Neuron (in vitro differentiated cells): Measurements from ENCODE around the gene HMGB4.

ENCODE experiments used
- H2AFZ ChIP-seq: one replicate; pipeline ENCODE4 v1.6.1; 2013; ENCODE audit warnings: low read depth, mild to moderate bottlenecking, inconsistent platforms, low read length, moderate library complexity
- H3K27me3 ChIP-seq: one replicate; pipeline ENCODE4 v1.6.1; 2013; ENCODE audit warnings: low read length; ENCODE audit not compliant: insufficient read depth
- H3K36me3 ChIP-seq: one replicate; pipeline ENCODE4 v1.6.1; 2013; ENCODE audit warnings: low read length; ENCODE audit not compliant: insufficient read depth
- H3K4me1 ChIP-seq: one replicate; pipeline ENCODE4 v1.6.1; 2013; ENCODE audit warnings: low read length; ENCODE audit not compliant: insufficient read depth
- H3K4me3 ChIP-seq: 2 replicates; pipeline ENCODE4 v1.5.1; 2013; ENCODE audit warnings: mild to moderate bottlenecking, low read length, moderate library complexity
- H3K9me3 ChIP-seq: one replicate; pipeline ENCODE4 v1.6.1; 2013; ENCODE audit warnings: low read length

Gene HMGB4

DNA sequence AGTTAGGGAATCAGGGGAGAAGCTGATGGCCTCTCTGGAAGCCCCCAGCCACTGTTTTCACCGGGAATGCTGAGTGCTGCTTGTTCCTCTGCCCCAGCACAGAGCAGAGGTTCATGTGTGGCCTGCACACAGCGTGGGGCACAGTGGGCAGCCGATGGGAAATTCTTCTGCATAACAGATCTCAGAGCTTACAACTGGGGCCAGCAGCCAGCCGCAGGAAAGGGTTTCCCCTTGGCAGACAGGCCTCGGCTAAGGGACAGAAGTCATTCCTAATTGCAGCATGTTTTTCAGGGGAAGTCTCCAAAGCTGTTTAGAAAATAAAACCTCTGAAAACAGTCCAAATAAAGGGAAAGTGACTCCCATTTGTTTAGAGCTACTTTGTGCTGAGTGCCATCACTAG lies 22.6 kb downstream of the HMGB4 start:
- Histone ChIP-seq H3K36me3 (no peaks in the 10 kb centered on the region), H3K9me3 (no peaks in the 10 kb centered on the region), H3K27me3 (no peaks in the 10 kb centered on the region), H3K4me1 (no peaks in the 10 kb centered on the region), H3K4me3 (no peak overlapping the region), H2AFZ (no peak overlapping the region)

DNA sequence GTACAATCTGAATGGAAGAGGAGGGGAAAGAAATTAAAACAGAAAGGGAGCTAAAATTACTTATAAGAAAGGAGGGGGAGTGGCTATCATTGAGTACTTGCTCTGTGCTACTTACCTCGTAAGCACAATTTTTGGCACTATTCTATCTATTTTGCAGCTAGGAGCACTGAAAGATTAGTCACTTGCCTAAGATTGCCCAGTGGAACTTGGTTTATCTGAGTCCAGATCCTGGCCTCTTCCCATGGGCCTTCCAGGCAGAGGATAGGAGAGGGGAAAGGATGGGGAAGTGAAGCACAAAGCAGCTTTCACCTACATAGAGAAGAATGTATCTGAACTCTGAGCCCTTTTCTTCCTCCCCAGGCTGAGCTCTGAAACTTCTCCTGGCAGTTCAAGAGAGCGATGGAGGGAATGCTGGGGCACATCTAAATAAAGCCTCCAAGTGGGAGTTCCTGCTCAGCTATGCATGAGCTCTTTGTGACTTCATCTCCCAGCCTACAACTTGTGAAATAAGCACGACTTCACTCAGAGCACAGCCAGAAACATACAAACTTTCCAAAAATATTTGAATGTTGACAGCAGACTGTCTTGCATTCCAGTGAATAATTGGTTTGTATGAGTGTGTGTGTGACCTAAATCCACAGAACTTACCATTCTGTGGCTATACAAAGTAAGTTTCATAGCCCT lies 29.4 kb downstream of the HMGB4 start:
- no peak overlapping the region for H2AFZ ChIP-seq
- no peaks in the 10 kb centered on the region for H3K36me3 ChIP-seq
- H3K27me3 ChIP-seq: no peaks in the 10 kb centered on the region
- H3K4me3 ChIP-seq: no peak overlapping the region
- no peaks in the 10 kb centered on the region for H3K9me3 ChIP-seq
- H3K4me1 ChIP-seq: no peaks in the 10 kb centered on the region

DNA sequence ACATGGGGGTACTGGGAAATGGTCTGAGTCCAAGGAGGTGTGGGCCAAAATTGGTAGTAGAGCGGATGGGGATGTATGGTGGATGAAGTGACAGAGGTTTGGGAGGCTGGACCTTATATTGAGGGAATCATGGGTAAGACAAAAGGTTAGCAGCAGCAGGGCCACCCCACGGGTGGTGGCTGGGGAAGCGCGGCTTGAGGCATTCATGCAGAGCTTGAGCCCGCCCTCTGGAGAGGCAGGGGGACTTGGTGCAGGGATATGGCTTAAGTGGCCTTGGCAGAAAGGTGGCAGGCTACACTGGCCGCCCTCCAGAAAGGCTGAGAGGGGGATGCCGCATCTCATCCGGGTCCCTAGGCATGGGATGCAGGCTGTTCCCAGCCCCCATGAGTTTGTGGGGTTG lies 31.5 kb downstream of the HMGB4 start:
- H3K9me3 ChIP-seq: no peaks in the 10 kb centered on the region
- H3K4me3 ChIP-seq: no peak overlapping the region
- H3K36me3 ChIP-seq: no peaks in the 10 kb centered on the region
- peaks cover 4% of the 10 kb centered on the region for H3K27me3 ChIP-seq
- no peaks in the 10 kb centered on the region for H3K4me1 ChIP-seq
- no peak overlapping the region for H2AFZ ChIP-seq

DNA sequence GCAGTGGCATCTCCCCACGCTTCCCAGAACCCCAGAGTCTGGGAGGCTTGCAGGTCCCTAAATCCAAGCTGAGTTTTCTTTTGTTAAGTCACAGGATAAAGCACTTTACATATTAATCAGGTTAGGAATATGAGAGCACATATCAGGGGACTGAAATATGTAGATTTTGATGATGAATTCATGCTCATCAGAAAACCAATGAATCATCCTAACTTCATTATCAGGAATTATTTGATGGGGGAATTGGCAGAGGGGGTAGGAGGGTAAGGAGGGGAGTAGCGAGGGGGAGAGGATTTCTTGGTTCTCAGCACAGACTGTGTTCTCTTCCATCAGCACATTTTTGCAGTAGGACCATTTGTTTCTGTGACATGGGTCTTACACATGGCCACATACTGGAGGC lies 32.1 kb downstream of the HMGB4 start:
- no peaks in the 10 kb centered on the region for H3K9me3 ChIP-seq
- H3K36me3 ChIP-seq: no peaks in the 10 kb centered on the region
- no peak overlapping the region for H2AFZ ChIP-seq
- no peaks in the 10 kb centered on the region for H3K4me1 ChIP-seq
- peaks cover 4% of the 10 kb centered on the region for H3K27me3 ChIP-seq
- no peak overlapping the region for H3K4me3 ChIP-seq

- no peak overlapping the region for H2AFZ ChIP-seq
- no peaks in the 10 kb centered on the region for H3K9me3 ChIP-seq
- H3K27me3 ChIP-seq: peaks cover 4% of the 10 kb centered on the region
- H3K4me3 ChIP-seq: no peak overlapping the region
- H3K36me3 ChIP-seq: no peaks in the 10 kb centered on the region
- no peaks in the 10 kb centered on the region for H3K4me1 ChIP-seq
These were observed 33.3 kb downstream of the HMGB4 start for GRCh38 chr1:33897092-33897725.

DNA sequence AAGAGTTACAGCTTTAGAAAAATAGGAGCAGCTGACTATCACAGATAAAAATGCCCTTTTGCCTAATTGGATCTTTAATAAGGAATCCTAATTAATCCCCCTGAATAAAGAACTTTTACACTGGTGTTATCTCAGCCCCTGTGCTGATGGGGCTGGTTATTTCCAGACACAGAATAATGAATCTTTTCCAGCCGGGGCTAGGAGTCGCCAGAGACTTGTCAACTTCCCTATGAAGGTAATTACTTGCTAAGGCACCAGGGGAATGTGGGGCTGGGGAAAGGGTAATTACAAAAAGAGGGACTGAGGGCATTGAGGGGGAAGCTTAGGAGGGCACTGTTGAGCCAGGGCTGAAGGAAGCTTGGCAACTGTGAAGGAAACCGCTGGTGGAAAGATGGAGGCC lies 34.5 kb downstream of the HMGB4 start:
- H3K4me3 ChIP-seq: no peak overlapping the region
- H3K36me3 ChIP-seq: no peaks in the 10 kb centered on the region
- peaks cover 5% of the 10 kb centered on the region for H3K27me3 ChIP-seq
- no peaks in the 10 kb centered on the region for H3K4me1 ChIP-seq
- H2AFZ ChIP-seq: no peak overlapping the region
- H3K9me3 ChIP-seq: no peaks in the 10 kb centered on the region

DNA sequence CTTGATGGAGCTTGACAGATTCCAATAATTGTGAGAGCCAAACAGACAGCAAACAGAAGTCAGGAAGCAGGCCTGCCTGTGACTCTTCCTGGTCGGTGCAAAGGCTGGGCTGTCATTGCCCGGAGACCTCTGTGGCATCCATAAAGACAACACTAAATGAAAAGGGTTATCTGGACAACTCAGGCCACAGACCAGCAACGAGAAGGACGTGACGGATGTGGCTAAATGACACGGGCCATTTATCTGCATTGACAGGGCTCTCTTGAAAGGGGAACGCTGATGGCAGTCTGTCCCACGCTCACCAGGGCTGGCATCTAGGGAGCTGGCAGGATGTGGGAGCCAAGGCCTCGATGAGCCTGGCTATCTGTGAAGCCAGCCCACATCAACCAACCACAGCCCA lies 35.0 kb downstream of the HMGB4 start:
- Histone ChIP-seq H2AFZ (no peak overlapping the region), H3K4me3 (no peak overlapping the region), H3K36me3 (no peaks in the 10 kb centered on the region), H3K4me1 (no peaks in the 10 kb centered on the region), H3K9me3 (no peaks in the 10 kb centered on the region), H3K27me3 (peaks cover 7% of the 10 kb centered on the region)

GRCh38 chr1:33899746-33900145 lies 35.9 kb downstream of the HMGB4 start:
- Histone ChIP-seq H3K36me3 (no peaks in the 10 kb centered on the region), H2AFZ (no peak overlapping the region), H3K4me3 (no peak overlapping the region), H3K27me3 (peaks cover 7% of the 10 kb centered on the region), H3K4me1 (no peaks in the 10 kb centered on the region), H3K9me3 (no peaks in the 10 kb centered on the region)

DNA sequence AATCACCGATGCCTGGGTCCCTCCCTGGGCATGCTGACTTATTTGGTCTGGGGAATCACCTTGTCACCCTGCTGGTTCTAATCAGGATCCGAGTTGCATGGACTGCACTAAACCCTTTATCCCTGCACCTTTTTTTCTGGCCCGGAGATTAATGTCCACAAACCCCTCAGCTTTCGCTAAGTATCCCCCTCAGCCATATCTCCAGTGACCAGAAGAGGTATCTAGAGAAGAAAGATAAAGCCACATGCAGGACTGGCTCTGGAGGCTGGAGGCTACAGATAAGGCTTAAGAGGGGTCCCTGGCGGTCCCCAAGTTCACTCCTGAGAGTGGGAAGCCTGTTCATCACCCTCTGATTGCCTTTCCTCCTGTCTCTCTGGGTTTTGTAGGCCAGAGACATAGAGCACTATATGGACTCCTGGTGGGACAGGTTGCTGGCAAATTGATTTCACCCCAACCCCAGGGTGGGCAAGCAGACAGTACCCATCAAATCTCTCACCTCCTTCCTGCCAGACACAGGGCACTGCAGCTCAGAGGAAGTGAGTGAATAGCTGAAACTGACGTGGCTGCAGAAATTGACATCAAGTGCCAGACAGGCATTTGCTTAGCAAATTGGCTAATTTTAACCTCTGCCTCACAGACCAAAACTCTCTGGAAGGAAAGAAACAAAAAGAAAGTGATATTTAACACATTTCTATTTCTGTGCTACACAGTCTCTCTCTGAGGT lies 38.8 kb downstream of the HMGB4 start:
- Histone ChIP-seq H3K9me3 (no peaks in the 10 kb centered on the region), H3K4me3 (no peak overlapping the region), H3K27me3 (peaks cover 7% of the 10 kb centered on the region), H3K36me3 (no peaks in the 10 kb centered on the region), H2AFZ (no peak overlapping the region), H3K4me1 (no peaks in the 10 kb centered on the region)

- Histone ChIP-seq H3K27me3 (peaks cover 7% of the 10 kb centered on the region), H2AFZ (no peak overlapping the region)
These were observed 39.3 kb downstream of the HMGB4 start for GRCh38 chr1:33903210-33903589.

GRCh38 chr1:33905241-33905640 lies 41.4 kb downstream of the HMGB4 start:
- Histone ChIP-seq H3K4me3 (no peak overlapping the region), H2AFZ (no peak overlapping the region), H3K36me3 (no peaks in the 10 kb centered on the region), H3K4me1 (no peaks in the 10 kb centered on the region), H3K9me3 (no peaks in the 10 kb centered on the region), H3K27me3 (peaks cover 3% of the 10 kb centered on the region)

More at GRCh38 chr1:33903210-33903589, 39.3 kb downstream of the HMGB4 start:
- Histone ChIP-seq H3K9me3 (no peaks in the 10 kb centered on the region), H3K36me3 (no peaks in the 10 kb centered on the region), H3K4me3 (no peak overlapping the region), H3K4me1 (no peaks in the 10 kb centered on the region)

DNA sequence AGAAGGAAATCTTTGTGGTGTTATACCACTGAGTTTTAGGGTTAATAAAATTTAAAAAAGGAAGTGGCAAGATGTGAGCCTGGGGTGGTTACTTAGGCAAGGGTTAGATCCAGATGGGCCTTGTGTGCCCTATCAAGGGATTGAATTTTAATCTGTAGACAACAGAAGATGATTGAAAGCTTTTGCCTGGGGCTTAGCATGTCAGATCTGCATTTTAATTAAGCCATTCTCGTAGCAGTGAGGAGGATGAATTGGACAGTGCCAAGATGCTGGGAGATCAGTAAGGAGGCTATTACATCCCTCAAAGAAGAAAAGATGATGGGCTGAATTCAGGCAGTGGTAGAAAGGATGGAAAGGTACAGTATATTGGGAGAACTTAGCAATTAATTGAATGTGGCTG lies 42.3 kb downstream of the HMGB4 start:
- Histone ChIP-seq H3K4me1 (no peaks in the 10 kb centered on the region), H3K4me3 (no peak overlapping the region), H2AFZ (no peak overlapping the region), H3K9me3 (no peaks in the 10 kb centered on the region), H3K36me3 (no peaks in the 10 kb centered on the region), H3K27me3 (peaks cover 3% of the 10 kb centered on the region)

DNA sequence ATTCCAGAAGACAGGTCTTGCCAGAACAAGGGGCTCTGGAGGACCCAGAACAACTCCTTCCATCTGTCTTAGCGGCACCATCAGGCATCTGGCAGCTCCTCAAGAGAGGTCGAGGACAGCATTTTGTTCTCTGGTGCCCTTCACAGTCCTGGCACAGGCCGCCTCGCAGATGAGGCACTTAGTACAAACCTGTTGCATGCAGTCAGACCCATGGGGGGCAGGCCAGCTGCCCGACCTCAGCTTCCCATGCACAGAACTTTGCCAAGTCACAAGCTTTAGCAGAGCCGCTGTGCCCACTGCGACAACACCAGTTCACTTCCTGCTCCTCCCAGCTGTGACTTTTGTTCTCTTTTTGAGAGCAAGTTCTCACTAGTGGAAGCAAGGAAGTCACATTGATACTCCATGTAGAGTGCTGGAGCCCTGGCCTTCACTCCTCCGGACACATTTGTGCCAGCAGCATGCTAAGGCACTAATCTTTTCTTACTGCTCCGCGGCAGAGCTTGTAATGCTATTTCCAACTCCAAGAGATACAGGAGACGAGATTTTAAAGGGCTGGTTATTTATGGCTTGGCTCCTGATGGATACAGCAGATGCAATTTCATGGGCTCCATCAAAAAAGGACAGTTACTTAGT lies 44.6 kb downstream of the HMGB4 start:
- Histone ChIP-seq H3K27me3 (peaks cover 1% of the 10 kb centered on the region), H3K4me1 (no peaks in the 10 kb centered on the region), H3K36me3 (no peaks in the 10 kb centered on the region), H2AFZ (no peak overlapping the region), H3K4me3 (no peak overlapping the region), H3K9me3 (no peaks in the 10 kb centered on the region)
